Measurements from ENCODE around the gene ZNF506.

DNA sequence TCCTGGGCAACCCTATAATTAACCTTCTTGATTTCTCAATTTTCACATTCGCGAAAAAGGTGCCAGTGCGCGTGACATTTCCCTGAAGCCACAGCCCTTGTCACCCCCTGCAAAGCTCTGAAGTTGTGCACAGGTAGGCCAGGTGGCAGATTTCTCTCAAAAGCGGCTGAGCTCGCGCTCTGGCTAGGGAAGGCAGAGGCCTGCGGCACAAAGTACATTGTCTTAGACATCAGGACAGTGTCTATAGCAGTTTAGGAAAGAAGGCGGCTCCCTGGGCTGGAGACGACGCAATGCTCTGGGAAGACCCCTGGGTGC, 45.7 kb downstream of the ZNF506 start:
- TF ChIP-seq GATA2 (IDR thresholded peaks at IDR 0.05; ENCODE audit: low read depth, low read length) (no peak), GATA3 (IDR thresholded peaks at IDR 0.05; ENCODE audit: low read depth, low read length) (no peak)
